ENCODE results near the gene SLC8B1.

DNA sequence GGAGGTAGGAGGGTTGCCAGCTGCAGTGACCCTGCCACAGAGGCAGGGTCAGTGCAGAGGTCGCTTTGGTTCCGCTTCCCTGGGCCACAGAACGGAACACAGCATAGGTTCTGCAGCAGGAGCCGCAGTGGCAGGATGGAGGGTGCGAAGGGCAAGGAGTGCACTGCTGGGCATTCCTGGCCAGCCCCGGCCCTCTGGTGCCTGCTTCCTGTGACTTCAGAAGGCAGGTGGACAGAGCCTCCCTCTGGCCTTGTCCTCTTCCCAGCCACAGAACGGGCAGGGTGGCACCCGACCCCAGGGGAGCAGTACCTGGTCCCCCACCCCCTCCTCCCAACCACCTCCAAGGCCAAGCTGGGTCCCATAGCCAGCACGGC, 37.7 kb downstream of the SLC8B1 start:
- TF ChIP-seq POLR2A (IDR thresholded peaks at IDR 0.05) (no peak), POLR2AphosphoS5 (IDR thresholded peaks at IDR 0.05) (no peak)
- TF ChIP-seq, protein P1, sequence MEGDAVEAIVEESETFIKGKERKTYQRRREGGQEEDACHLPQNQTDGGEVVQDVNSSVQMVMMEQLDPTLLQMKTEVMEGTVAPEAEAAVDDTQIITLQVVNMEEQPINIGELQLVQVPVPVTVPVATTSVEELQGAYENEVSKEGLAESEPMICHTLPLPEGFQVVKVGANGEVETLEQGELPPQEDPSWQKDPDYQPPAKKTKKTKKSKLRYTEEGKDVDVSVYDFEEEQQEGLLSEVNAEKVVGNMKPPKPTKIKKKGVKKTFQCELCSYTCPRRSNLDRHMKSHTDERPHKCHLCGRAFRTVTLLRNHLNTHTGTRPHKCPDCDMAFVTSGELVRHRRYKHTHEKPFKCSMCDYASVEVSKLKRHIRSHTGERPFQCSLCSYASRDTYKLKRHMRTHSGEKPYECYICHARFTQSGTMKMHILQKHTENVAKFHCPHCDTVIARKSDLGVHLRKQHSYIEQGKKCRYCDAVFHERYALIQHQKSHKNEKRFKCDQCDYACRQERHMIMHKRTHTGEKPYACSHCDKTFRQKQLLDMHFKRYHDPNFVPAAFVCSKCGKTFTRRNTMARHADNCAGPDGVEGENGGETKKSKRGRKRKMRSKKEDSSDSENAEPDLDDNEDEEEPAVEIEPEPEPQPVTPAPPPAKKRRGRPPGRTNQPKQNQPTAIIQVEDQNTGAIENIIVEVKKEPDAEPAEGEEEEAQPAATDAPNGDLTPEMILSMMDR (IDR thresholded peaks at IDR 0.05) = no peak
